ENCODE data around the gene CLCNKA.
A peak's percentile ranks its signal among the peaks of the same experiment; 100 is the strongest.
"Not testable (repeated sequence)": the region's sequence is repeated elsewhere in the genome, so short reads cannot be mapped to it uniquely, and the experiment has no call there.

CLCNKA gene

GRCh38 chr1:15994081-15994480 lies 27.8 kb upstream of the CLCNKA start:
- Mint-ChIP-seq H3K9me3 (no peaks in the 10 kb centered on the region), H3K4me3 (no peak overlapping the region), H3K27me3 (ENCODE audit: low read depth, poor library complexity) (peaks cover under 1% of the 10 kb centered on the region), H3K4me1 (no peaks in the 10 kb centered on the region), H3K27ac (no peak overlapping the region), H3K36me3 (ENCODE audit: low read depth) (no peaks in the 10 kb centered on the region)
- TF ChIP-seq, protein P1, sequence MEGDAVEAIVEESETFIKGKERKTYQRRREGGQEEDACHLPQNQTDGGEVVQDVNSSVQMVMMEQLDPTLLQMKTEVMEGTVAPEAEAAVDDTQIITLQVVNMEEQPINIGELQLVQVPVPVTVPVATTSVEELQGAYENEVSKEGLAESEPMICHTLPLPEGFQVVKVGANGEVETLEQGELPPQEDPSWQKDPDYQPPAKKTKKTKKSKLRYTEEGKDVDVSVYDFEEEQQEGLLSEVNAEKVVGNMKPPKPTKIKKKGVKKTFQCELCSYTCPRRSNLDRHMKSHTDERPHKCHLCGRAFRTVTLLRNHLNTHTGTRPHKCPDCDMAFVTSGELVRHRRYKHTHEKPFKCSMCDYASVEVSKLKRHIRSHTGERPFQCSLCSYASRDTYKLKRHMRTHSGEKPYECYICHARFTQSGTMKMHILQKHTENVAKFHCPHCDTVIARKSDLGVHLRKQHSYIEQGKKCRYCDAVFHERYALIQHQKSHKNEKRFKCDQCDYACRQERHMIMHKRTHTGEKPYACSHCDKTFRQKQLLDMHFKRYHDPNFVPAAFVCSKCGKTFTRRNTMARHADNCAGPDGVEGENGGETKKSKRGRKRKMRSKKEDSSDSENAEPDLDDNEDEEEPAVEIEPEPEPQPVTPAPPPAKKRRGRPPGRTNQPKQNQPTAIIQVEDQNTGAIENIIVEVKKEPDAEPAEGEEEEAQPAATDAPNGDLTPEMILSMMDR (IDR thresholded peaks at IDR 0.05): no peak
- no peak for DNase-seq

- H3K4me3 Mint-ChIP-seq: no peak overlapping the region
- H3K36me3 Mint-ChIP-seq (ENCODE audit: low read depth): no peaks in the 10 kb centered on the region
- no peaks in the 10 kb centered on the region for H3K9me3 Mint-ChIP-seq
- H3K27ac Mint-ChIP-seq: no peak overlapping the region
- no peaks in the 10 kb centered on the region for H3K4me1 Mint-ChIP-seq
- no peaks in the 10 kb centered on the region for H3K27me3 Mint-ChIP-seq (ENCODE audit: low read depth, poor library complexity)
- peak; percentile 55 for DNase-seq
- TF ChIP-seq, protein P1 (IDR thresholded peaks at IDR 0.05): peak; percentile 60
Observed at GRCh38 chr1:15994590-15995351, 27.1 kb upstream of the CLCNKA start.

DNA sequence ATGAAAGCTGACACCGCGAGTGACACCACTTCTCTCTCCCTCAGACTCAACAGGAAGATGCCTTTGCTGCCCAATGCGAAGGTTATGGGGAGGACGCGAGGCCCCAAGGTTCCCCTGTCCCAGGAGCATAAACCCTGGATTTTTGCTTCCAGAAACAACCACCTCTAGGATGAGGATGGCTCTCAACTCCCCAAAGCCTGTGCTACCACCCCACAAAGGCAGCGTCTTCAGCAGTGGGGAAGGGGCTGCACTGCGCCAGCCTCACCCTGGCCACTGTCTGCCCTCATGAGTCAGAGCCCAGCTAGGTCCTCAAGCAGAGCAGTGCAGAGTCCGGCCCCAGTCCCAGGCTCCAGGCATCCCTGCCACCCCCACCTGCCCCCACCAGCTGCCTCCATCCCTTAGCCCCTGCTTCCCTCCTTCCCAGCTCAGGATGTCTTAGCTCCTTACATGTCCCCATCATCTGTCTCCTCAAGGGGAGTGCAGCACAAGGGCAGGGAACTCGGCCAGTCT lies 24.7 kb upstream of the CLCNKA start:
- no peak overlapping the region for H3K27ac Mint-ChIP-seq
- no peak for DNase-seq

DNA sequence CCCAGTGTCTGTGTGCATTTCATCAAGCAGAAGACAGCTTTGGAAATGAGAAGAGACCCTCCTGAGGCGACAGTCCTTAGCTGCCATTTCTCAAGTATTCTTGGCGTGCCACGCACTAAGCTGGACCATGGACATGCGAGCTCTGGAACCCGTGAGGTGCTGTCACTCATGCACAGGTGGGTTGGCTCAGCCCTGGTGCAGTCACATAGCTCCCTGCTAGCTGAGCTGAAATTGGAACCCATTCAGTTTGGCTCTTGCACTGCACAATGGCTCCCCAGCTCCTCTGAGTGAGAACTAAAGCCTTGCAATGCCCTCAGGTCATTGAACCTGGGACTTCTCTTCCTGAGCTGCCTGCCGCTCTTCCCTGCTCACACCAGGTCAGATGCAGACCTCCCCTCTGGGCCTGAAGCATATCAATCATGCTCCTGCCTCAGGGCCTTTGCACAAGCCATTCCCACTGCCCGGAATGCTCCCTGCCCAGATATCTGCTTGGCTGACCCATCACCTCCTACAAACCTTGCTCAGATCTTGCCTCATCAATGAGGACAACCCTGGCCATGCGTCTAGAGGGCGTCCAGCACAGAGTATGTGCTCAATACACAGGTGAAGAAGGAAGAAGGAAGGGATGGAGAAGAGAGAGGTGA lies 24.1 kb upstream of the CLCNKA start:
- TF ChIP-seq, protein P1 (IDR thresholded peaks at IDR 0.05): no peak
- H3K9me3 Mint-ChIP-seq: no peaks in the 10 kb centered on the region
- peaks cover 3% of the 10 kb centered on the region for H3K27me3 Mint-ChIP-seq (ENCODE audit: low read depth, poor library complexity)
- H3K4me3 Mint-ChIP-seq: no peak overlapping the region
- DNase-seq: no peak
- H3K27ac Mint-ChIP-seq: no peak overlapping the region
- no peaks in the 10 kb centered on the region for H3K36me3 Mint-ChIP-seq (ENCODE audit: low read depth)
- H3K4me1 Mint-ChIP-seq: no peaks in the 10 kb centered on the region

More for the DNA sequence above, 24.7 kb upstream of the CLCNKA start:
- TF ChIP-seq, protein P1 (IDR thresholded peaks at IDR 0.05): no peak
- no peak overlapping the region for H3K4me3 Mint-ChIP-seq
- peaks cover 3% of the 10 kb centered on the region for H3K27me3 Mint-ChIP-seq (ENCODE audit: low read depth, poor library complexity)
- H3K9me3 Mint-ChIP-seq: no peaks in the 10 kb centered on the region
- H3K4me1 Mint-ChIP-seq: no peaks in the 10 kb centered on the region
- H3K36me3 Mint-ChIP-seq (ENCODE audit: low read depth): no peaks in the 10 kb centered on the region

DNA sequence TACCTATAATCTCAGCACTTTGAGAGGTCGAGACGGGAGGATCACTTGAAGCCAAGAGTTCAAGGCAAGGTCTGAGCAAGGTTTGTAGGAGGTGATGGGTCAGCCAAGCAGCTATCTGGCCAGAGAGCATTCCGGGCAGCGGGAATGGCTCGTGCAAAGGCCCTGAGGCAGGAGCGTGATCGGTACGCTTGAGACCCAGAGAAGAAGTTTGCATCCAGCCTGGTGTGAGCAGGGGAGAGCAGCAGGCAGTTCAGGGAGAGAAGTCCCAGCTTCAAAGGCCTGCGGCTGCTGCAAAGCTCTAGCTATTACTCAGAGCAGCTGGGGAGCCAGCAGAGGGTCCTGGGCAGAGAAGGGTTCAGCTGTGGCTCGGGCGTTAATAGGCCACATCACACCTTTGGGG lies 22.9 kb upstream of the CLCNKA start:
- H3K4me1 Mint-ChIP-seq: peaks cover 2% of the 10 kb centered on the region
- no peak overlapping the region for H3K4me3 Mint-ChIP-seq
- no peak overlapping the region for H3K27ac Mint-ChIP-seq
- TF ChIP-seq, protein P1 (IDR thresholded peaks at IDR 0.05): no peak
- no peaks in the 10 kb centered on the region for H3K36me3 Mint-ChIP-seq (ENCODE audit: low read depth)
- H3K27me3 Mint-ChIP-seq (ENCODE audit: low read depth, poor library complexity): peaks cover 3% of the 10 kb centered on the region
- DNase-seq: no peak
- no peaks in the 10 kb centered on the region for H3K9me3 Mint-ChIP-seq

DNA sequence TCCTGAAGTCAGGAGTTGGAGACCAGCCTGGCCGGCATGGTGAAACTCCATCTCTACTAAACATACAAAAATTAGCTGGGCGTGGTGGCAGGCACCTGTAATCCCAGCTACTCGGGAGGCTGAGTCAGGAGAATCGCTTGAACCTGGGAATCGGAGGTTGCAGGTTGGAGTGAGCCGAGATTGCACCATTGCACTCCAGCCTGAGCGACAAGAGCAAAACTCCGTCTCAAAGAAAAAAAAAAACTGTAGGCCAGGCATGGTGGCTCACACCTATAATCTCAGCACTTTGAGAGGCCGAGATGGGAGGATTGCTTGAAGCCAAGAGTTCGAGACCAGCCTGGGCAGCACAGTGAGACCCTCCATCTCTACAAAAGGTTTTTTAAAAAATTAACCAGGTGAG lies 20.6 kb upstream of the CLCNKA start:
- not testable (repeated sequence) for H3K27ac Mint-ChIP-seq; DNase-seq; H3K36me3 Mint-ChIP-seq (ENCODE audit: low read depth); H3K9me3 Mint-ChIP-seq; H3K27me3 Mint-ChIP-seq (ENCODE audit: low read depth, poor library complexity); H3K4me3 Mint-ChIP-seq; H3K4me1 Mint-ChIP-seq

Measured in nephron progenitor cell (in vitro differentiated cells).